ENCODE results near the gene AGXT.
"Not testable (repeated sequence)": the region's sequence is repeated elsewhere in the genome, so short reads cannot be mapped to it uniquely, and the experiment has no call there.

Gene AGXT

DNA sequence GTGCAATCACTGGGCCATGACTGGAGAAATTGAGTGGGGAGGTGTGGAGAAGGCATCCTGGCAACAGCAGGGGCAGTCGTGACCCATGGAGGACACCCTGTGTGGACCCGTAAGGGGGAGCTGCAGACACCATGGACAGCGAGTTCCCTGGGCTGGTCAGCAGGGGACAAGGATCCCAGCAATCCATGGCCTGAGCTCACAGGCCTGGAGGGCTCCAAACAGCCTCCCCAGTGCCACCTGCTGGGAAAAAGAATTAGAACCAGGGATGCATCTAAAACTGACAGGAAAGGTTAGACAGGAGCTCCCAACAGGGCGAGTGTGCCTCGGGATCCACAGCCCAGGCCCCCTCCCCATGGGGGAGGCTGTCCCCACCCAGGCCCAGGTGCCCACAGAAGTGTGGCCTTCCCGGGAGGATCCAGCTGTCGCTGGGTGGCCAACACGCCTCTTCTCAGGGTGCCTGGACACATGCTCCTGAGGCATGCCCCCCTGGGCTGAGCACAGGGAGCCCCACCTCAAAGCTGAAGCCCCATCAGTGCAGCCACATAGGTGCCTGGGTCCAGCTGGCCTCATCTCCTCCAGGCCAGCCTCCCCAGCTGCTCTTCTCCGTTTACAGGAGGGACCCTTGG, 28.1 kb upstream of the AGXT start:
- DNase-seq (ENCODE audit: low read depth), result peak; percentile 45

DNA sequence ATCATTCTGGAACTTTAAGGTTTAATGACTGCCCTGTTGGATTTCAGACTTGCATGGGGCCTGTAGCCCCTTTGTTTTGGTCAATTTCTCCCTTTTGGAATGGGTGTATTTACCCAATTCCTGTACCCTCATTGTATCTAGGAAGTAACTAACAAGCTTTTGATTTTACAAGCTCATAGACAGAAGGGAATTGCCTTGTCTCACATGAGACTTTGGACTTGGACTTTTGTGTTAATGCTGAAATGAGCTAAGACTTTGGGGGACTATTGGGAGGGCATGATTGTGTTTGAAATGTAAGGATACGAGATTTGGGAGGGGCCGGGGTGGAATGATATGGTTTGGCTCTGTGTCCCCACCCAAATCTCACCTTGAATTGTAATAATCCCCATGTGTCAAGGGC, 22.3 kb upstream of the AGXT start:
- DNase-seq (ENCODE audit: low read depth), result not testable (repeated sequence)

DNA sequence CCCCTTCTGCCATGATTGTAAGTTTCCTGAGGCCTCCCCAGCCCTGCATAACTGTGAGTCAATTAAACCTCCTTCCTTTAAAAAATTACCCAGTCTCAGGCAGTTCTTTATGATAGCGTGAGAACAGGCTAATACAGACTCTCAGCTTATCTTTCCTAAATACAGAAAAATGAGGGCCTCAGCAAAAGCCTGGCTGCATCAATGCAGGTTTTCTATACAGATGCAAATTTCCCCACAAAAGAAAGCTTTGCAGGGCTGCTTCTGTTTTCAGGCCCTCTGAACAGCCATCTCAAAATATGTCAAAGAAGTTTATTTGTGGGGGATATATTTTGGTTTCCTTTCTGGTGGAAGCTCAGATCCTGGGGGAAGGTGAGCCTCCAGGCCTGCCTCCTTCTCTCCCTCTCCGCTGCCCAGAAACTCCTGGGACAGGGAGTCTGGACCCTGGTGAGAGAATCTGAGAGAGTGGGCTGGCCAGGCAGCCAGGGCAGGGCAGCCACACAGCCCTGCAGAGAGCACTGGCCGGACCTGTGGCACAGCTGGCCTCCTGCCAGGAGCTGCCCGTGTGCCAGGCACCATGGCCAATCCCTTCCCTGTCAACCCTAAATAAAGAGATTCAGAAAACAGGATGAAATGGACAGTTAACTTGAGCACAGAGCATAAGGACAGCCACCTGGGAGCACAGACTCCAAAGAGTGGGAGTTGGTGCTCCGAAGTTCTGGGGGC, 21.6 kb upstream of the AGXT start:
- DNase-seq (ENCODE audit: low read depth), result no peak

DNA sequence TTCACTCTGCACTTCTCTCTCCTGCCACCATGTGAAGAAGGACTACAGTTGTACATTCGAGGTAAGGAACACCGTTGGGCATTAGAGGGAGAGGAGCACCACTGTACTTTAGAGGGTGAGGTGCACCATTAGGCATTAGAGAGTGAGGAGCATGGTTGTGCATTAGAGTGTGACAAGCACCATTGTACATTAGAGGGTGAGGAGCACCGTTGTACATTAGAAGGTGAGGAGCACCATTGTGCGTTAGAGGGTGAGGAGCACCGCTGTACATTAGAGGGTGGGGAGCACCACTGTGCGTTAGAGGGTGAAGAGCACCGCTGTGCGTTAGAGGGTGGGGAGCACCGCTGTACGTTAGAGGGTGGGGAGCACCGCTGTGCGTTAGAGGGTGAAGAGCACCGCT, 20.8 kb upstream of the AGXT start:
- DNase-seq (ENCODE audit: low read depth), result no peak

DNA sequence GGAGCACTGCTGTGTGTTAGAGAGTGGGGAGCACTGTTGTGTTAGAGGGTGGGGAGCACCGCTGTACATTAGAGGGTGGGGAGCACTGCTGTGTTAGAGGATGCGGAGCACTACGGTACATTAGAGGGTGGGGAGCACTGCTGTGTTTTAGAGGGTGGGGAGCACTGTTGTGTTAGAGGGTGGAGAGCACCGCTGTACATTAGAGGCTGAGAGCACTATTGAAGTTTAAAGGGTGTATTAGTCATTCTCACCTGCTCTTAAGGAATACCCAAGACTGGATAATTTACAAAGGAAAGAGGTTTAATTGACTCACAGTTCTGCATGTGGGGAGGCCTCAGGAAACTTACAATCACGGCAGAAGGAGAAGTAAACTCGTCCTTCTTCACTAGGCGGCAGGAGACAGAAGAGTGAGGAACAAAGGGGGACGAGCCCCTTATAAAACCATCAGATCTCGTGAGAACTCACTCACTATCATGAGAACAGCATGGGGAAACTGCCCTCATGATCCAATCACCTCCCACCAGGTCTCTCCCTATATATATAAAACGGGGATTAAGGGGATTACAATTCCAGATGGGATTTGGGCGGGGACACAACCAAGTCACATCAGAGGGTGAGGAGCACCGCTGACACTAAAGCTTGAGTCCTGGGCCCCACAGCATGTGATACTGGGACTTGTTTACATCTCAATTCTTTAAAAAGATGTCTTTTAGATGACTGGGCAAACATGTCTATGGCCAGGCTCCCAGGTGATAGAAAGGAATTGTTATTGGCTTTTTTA, 19.5 kb upstream of the AGXT start:
- no peak for DNase-seq (ENCODE audit: low read depth)

DNA sequence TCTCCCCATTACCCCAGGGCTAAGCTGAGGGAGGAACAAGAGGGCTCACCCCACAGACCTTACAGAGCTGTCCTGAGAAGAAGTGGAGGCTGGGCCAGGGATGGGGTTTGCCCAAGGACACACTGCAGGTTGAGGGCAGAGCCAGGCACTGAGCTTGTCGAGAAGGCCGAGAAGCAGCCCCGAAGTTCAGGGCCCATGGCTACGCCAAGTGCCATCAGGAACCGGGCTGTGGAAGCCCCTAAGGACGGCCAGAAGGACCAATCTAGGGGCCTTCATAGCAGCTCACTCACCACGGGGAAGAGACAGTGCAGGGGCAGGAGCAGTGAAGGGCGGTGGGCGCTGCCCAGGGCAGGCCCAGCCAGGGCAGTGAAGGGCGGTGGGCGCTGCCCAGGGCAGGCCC, 18.6 kb upstream of the AGXT start:
- DNase-seq (ENCODE audit: low read depth), result no peak

DNA sequence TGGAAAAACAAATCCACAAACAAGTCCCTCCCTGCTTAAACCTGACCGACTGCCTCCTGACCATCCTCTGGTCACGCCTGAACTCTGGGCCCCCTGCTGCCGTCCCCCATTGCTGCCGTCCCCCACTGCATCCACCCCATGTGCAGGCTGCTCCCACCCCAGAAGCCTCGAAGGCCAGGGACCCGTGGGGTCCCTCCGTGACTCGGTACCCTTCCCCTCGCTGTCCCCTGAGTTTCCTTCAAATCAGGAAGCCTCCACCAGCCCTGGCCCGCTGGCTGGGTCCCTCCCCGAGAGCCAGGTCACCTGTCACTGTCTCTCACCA, 17.9 kb upstream of the AGXT start:
- no peak for DNase-seq (ENCODE audit: low read depth)

DNA sequence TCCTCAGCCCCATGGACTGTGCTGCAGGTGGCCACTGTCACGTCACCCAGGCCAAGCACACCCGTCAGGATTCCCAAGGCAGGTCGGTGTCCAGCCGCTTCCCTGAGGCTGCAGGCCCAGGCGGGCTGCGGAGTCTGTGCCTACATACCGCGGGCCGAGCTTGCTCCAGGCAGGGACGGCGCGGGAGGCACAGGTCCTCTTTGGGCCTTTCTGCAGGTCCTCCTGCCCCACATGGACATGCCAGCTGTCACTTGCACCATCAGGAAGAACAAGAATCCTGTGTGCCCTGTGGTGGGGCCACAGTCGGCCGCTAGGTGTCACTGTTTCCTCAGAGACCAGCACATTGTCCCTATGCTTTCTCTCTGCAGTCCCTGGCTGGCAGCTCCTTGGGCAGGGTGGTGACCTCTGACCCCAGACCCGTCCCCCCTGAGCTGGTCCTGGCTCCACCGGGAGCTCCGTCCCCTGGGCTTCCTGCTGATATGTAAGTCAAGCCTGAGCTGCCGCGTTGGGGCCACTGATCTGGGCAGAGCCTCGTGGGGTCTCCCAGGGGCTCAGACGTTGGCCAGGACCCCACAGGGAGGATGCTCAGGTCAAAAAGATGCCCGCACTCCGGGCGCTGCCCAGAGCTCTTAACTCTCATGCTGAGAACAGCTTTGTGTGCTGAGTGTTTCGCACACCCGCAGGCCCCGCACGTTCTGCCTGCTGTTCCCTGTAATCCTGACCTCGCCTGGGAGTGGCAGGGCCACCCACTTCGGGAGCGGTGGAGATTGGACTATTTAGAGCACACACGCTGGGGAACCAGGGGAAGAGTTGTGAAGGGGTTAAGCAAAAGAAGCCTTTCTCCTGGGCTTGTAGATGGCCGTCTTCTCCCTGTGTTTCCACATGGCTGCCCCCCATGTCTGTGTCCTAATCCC, 17.3 kb upstream of the AGXT start:
- DNase-seq (ENCODE audit: low read depth), result peak; percentile 47

DNA sequence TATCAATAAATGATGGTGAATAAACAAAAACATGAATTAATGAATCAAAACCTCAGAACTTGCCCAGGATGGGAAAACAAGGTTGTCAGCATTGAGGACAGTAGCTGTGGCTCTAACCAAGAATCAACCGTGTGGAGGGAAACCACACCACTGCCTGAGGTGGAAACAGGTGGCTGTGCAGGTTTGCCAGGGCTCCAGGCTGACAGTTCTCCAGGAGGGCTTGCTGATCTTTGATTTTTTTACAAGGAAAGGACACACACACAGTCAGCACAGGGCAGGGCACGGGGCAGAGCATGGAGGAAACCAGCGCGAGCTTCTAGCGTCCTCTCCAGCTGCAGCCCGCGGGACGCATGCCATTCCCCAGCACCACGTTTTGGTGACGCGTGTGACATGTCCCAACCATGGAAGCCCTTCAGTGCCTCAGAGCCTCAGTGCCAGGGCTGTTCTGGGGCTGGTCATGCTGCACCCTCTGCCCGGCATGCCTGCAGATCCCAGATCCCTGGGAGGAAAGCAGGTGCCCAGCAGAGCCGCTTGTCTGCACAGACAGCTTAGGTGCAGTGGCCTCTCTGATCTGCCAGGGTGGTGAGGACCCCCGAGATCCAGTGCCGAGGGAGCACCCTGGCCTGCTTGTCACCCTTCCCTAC, 15.8 kb upstream of the AGXT start:
- no peak for DNase-seq (ENCODE audit: low read depth)

DNA sequence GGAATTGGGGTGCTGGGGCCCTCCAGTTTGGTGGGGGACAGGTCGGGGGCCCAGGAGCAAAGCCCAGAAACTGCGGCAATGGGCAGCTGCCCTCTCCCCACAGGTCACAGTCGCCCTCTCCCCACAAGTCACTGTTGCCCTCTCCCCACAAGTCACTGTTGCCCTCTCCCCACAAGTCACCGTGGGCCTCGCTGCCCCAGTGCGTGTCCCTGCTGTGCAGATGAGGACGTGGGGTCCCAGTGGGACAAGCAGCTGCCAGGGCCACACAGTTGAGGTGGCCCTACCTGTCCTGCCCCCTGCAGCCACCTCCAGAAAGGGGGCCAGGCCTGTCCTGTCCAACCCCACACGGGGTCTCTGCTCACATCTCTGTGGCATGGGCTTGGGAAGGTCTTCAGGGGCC, 13.0 kb upstream of the AGXT start:
- DNase-seq (ENCODE audit: low read depth), result no peak

DNA sequence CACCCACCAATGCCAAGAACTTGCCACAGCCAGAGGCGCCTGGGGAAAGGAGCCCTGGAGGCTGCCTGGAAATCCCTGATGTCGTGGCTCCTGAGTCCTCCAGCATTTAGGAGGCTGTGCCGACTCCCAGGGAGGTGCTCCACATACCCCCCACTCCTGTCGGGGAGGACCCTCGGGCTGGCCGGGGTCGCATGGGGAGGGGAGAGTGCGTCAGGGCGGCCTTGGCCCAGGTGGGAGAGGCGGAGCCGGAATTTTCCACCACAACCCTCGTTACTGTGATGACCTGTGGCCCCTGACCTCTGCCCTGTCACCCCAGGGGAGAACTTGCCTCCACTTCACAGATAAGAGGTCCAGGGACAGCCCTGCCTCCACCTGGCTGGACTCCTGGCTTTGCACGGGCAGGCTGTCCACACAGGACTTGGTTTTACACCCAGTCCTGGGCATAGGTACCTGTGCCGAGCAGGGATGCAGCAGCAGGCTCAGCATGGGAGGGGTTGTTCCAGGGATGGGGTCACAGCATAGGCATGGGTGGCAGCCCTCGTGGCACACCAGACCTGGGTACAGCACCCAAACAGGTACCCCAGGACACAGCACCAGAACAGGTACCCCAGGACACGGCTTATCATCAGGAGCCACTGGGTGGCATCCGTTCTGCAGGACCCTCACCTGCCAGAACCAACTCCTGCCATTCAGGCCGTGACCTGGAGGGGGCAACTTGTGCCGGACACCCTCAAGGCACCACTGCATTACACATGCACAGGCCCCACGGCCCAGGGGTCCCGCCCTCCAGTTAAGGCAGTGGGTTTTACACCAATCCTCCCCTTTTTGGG, 12.3 kb upstream of the AGXT start:
- DNase-seq (ENCODE audit: low read depth), result no peak

DNA sequence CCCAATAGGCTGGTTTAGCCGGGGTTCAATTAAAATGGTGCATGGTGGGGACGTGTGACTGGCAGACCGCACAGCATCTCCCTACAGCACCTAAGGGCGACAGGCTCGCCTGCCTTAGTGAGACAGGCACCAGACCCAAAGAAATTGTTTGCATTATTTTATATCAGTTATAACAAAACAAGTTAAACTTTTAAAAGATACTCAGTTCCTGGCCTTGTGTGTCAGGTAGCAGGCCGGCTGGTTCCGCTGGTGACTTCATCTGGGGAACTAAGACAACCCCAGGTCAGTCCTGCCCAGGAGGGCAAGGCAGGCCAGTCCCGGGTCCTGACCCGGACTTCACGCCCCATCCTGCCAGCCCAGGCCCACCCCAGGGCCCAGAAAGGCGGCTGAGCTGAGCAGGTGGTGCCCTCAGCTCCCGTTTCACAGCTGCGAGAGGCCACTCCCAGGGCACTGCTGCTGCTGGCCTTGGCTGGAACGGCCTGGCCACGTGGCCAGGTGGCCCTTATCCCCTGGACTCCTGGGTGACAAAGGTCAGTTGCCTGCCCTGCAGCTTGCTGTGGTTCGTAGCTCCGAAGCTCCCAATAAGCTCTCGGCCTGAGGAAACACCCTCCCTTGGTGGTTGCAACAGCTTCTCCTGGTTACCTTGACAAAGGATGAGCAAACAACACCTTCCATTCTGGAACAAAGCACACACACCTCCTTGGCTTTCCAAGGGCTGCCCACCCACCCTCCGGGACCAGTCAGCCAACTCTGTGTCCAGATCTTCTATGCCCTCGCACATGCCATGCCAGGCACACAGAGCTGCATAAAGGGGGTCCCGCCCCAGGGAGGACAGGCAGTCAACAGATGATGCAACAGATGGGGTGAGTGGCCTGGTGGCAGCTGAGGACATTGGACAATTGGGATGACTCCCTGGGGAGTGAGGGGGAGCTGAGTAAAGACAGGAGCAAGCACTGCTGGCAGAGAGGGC, 11.3 kb upstream of the AGXT start:
- no peak for DNase-seq (ENCODE audit: low read depth)

DNA sequence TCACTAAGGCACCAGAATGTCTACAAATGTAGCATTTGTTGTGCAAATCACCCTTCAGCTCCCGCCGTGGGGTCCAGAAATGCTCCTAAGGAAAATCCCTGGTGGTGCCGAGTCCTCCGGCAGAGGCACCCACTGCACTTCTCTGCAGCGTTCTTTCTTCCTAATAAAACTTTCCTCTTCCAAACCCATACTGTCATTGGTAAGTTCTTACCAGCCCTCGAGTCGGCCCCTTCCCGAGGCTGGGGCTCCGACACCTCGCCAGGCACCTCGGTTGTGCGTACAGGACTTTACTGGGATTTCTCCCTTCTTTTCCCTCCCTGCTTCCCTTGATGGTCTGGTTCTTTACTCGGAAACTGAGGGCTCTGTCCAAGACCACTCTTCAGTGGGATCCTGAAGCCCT, 10.3 kb upstream of the AGXT start:
- DNase-seq (ENCODE audit: low read depth), result no peak

DNA sequence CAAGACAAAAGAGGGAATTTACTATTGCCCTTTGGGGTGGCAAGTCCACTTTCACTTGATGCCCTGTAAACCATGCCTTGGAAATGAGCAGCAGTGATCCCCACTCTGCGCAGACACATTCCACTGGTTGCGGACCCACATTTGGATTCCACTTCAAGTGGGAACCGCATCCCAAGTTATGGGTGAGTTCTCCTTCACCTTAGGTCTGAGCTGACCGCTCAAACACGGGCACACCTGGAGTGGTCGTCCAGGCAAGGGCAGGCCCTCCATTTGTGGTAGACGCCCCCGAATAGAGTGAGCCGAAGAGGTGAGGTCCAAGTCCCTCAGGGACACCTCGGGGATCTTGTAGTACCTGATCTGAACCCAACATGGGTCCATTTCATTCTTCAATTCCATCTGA, 9.8 kb upstream of the AGXT start:
- DNase-seq (ENCODE audit: low read depth), result no peak

DNA sequence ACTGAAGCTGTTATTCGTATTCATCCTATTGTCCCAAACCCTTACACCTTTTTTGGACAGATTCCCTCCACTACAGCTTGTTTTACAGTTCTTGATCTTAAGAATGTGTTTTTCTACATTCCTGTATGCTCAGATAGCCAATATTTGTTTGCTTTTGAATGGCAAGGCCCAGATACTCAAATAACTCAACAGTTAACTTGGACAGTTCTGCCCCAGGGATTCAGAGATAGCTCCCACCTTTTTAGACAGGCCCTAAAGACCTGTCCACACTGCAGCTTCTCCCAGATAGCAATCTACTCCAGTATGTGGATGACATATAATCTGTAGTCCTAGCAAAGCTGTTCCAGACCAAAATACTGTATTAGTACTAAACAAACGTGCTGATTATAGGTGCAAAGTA, 7.1 kb upstream of the AGXT start:
- DNase-seq (ENCODE audit: low read depth), result no peak

DNA sequence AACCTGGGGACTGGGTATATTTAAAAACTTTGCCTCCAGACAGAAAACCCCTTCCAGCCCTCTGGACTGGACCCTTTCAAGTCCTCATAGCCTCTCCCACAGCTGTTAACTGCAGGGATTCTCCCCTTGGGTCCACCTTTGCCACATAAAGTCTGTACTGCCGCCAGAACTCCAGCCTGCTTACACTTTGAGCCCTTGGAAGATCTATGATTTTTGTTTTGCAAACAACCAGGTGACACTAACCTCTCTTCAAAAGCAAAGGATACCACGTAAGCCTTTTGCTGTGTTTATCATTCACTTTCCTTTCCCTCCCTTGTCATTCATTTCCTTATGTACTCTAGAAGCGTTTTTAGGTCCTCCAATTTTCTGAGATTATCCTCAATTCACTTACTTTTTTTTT, 4.1 kb upstream of the AGXT start:
- DNase-seq (ENCODE audit: low read depth), result no peak

DNA sequence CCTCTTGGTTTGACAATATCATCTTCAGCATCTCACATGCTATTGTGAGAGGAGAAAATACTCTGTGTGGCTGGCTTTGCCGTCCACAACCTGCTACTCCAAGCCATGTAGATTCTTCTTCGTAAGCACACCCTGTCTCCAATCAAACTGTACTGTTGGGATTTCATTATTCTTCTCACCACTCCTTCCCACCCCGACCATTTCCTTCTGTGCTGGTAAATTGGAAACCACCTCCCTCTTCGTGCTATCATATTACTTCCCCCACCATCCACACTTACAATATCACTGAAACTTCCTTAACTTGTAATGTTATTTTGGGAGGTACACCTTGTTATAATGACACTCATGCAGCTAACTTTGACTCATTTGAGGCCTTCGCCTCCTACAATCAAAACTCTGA, 3.2 kb upstream of the AGXT start:
- no peak for DNase-seq (ENCODE audit: low read depth)

DNA sequence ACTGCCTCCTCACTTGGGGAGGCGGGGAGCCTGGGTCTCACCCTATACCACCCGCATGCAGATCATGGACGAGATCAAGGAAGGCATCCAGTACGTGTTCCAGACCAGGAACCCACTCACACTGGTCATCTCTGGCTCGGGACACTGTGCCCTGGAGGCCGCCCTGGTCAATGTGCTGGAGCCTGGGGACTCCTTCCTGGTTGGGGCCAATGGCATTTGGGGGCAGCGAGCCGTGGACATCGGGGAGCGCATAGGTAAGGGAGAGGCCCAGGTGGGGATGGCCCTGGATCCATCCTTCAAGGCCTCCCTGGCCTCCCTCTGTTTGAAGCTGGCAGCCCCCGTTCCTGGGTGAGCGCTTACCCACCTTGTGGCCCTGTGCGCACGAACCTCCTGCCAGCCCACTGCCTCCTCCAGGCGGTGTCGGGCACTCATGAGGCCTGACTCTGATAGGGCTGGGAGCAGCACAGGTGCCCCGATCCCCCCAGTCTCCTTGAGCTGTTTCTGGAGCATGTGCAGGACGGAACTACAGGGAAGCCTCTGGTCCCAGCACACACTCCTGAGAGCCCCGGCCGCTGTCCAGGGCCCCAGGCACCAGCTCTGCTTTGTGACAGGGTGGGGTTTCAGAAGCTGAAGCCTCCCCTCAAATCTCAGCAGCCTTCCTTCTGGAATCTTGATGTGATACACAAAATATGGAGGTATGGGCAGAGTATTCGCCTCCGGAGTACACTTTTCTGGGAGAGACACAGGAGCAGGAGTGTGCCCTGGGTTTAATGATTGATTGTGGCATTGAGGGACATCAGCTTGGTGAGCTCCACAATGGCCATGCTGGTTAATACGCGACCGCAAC, 708 bp downstream of the AGXT start:
- no peak for DNase-seq (ENCODE audit: low read depth)
